GM23248 (cell line): ENCODE results near the gene LRG1.

Experiments
- EZH2 ChIP-seq: fragments of 200-600 bp; sonication (generic); IDR thresholded peaks from 2 replicates; pipeline ENCODE4 v1.6.1; 2018; ENCODE audit warnings: antibody characterized with exemption, mild to moderate bottlenecking; ENCODE audit not compliant: insufficient read depth, poor library complexity, severe bottlenecking
- EZH2phosphoT487 ChIP-seq: fragments of 200-600 bp; sonication (generic); IDR thresholded peaks from 2 replicates; pipeline ENCODE4 v1.6.1; 2018; ENCODE audit warnings: antibody characterized with exemption, moderate library complexity, mild to moderate bottlenecking, low read depth; ENCODE audit not compliant: insufficient read depth

GRCh38 chr19:4503825-4504170 is 36.0 kb downstream of the LRG1 start:
- no peak for TF ChIP-seq EZH2
- no peak for TF ChIP-seq EZH2phosphoT487
